HEK293 (cell line): ENCODE measurements around the gene TRNT1.

ENCODE experiments used
- ELK4 ChIP-seq: IDR thresholded peaks from 2 replicates; pipeline ENCODE4 v1.6.1; 2011; ENCODE audit warnings: mild to moderate bottlenecking, low read depth, low read length, borderline replicate concordance
- HOXC10 ChIP-seq: sonication (generic); formaldehyde crosslinking; IDR thresholded peaks from 2 replicates; pipeline ENCODE4 v1.8.1; 2023; ENCODE audit warnings: mild to moderate bottlenecking, missing genetic modification reagents
- KLF8 ChIP-seq: fragments of 450-650 bp; formaldehyde crosslinking; IDR thresholded peaks from 2 replicates; pipeline ENCODE4 v1.5.1; 2016; ENCODE audit warnings: missing biosample characterization, missing genetic modification characterization
- REPIN1 ChIP-seq: fragments of 450-650 bp; formaldehyde crosslinking; IDR thresholded peaks from 2 replicates; pipeline ENCODE4 v1.5.1; 2017; ENCODE audit warnings: missing biosample characterization, missing genetic modification characterization, low read depth
- SETDB1 ChIP-seq: IDR thresholded peaks from one replicate; pipeline ENCODE4 v1.6.1; 2017; ENCODE audit warnings: mild to moderate bottlenecking, low read length, moderate library complexity, mixed read lengths; ENCODE audit not compliant: insufficient read length
- TRIM28 ChIP-seq: IDR thresholded peaks from 2 replicates; pipeline ENCODE4 v1.6.1; 2011; ENCODE audit warnings: low read length, control low read depth, borderline replicate concordance
- ZBTB7A ChIP-seq: fragments of 450-650 bp; formaldehyde crosslinking; IDR thresholded peaks from 2 replicates; pipeline ENCODE4 v1.5.1; 2016; ENCODE audit warnings: low read depth, missing biosample characterization, missing genetic modification characterization
- ZNF16 ChIP-seq: fragments of 450-650 bp; formaldehyde crosslinking; IDR thresholded peaks from 2 replicates; pipeline ENCODE4 v1.5.1; 2016; ENCODE audit warnings: low read depth, missing biosample characterization, missing genetic modification characterization
- ZNF202 ChIP-seq: fragments of 450-650 bp; formaldehyde crosslinking; IDR thresholded peaks from 2 replicates; pipeline ENCODE4 v1.5.1; 2016; ENCODE audit warnings: missing biosample characterization, missing genetic modification characterization, borderline replicate concordance
- ZNF239 ChIP-seq: fragments of 450-650 bp; formaldehyde crosslinking; IDR thresholded peaks from 2 replicates; pipeline ENCODE4 v1.5.1; 2016; ENCODE audit warnings: missing biosample characterization, missing genetic modification characterization
- ZNF24 ChIP-seq: fragments of 450-650 bp; formaldehyde crosslinking; IDR thresholded peaks from 2 replicates; pipeline ENCODE4 v1.5.1; 2016; ENCODE audit warnings: missing biosample characterization, missing genetic modification characterization
- ZNF311 ChIP-seq: fragments of 450-650 bp; formaldehyde crosslinking; IDR thresholded peaks from 2 replicates; pipeline ENCODE4 v1.5.1; 2017; ENCODE audit warnings: missing biosample characterization, missing genetic modification characterization, borderline replicate concordance
- ZNF350 ChIP-seq: fragments of 450-650 bp; formaldehyde crosslinking; IDR thresholded peaks from 2 replicates; pipeline ENCODE4 v1.5.0; 2017; ENCODE audit warnings: missing biosample characterization, mild to moderate bottlenecking, missing genetic modification characterization
- ZNF404 ChIP-seq: fragments of 450-650 bp; formaldehyde crosslinking; IDR thresholded peaks from 2 replicates; pipeline ENCODE4 v1.5.1; 2017; ENCODE audit warnings: missing biosample characterization, missing genetic modification characterization
- ZNF48 ChIP-seq: fragments of 450-650 bp; formaldehyde crosslinking; IDR thresholded peaks from 2 replicates; pipeline ENCODE4 v1.5.1; 2016; ENCODE audit warnings: missing biosample characterization, missing genetic modification characterization
- ZNF510 ChIP-seq: fragments of 450-650 bp; formaldehyde crosslinking; IDR thresholded peaks from 2 replicates; pipeline ENCODE4 v1.5.1; 2018; ENCODE audit warnings: mild to moderate bottlenecking, missing genetic modification characterization, missing biosample characterization; ENCODE audit not compliant: insufficient replicate concordance
- ZNF580 ChIP-seq: fragments of 450-650 bp; formaldehyde crosslinking; IDR thresholded peaks from 2 replicates; pipeline ENCODE4 v1.5.1; 2016; ENCODE audit warnings: missing biosample characterization, missing genetic modification characterization
- ZNF585B ChIP-seq: fragments of 450-650 bp; formaldehyde crosslinking; IDR thresholded peaks from 2 replicates; pipeline ENCODE4 v1.5.1; 2016; ENCODE audit warnings: missing biosample characterization, missing genetic modification characterization
- ZNF600 ChIP-seq: fragments of 450-650 bp; formaldehyde crosslinking; IDR thresholded peaks from 2 replicates; pipeline ENCODE4 v1.5.1; 2016; ENCODE audit warnings: missing biosample characterization, missing genetic modification characterization
- ZNF621 ChIP-seq: fragments of 450-650 bp; formaldehyde crosslinking; IDR thresholded peaks from 2 replicates; pipeline ENCODE4 v1.5.1; 2017; ENCODE audit warnings: missing biosample characterization, missing genetic modification characterization
- ZNF658 ChIP-seq: fragments of 450-650 bp; formaldehyde crosslinking; IDR thresholded peaks from 2 replicates; pipeline ENCODE4; 2016; ENCODE audit warnings: missing biosample characterization, missing genetic modification characterization
- ZNF792 ChIP-seq: fragments of 450-650 bp; formaldehyde crosslinking; IDR thresholded peaks from 2 replicates; pipeline ENCODE4 v1.5.1; 2016; ENCODE audit warnings: missing biosample characterization, missing genetic modification characterization
- ZNF843 ChIP-seq: fragments of 450-650 bp; formaldehyde crosslinking; IDR thresholded peaks from 2 replicates; pipeline ENCODE4 v1.5.1; 2016; ENCODE audit warnings: missing biosample characterization, missing genetic modification characterization
- ZXDB ChIP-seq: fragments of 450-650 bp; formaldehyde crosslinking; IDR thresholded peaks from 2 replicates; pipeline ENCODE4 v1.5.1; 2016; ENCODE audit warnings: missing biosample characterization, missing genetic modification characterization
- TF ChIP-seq, protein P1 (sequence below): fragments of 450-650 bp; formaldehyde crosslinking; IDR thresholded peaks from 2 replicates; pipeline ENCODE4 v1.5.1; 2016; ENCODE audit warnings: missing biosample characterization, missing genetic modification characterization
- TF ChIP-seq, protein P2 (sequence below): fragments of 450-650 bp; formaldehyde crosslinking; IDR thresholded peaks from 2 replicates; pipeline ENCODE4 v1.5.1; 2016; ENCODE audit warnings: missing biosample characterization, missing genetic modification characterization, low read depth
- TF ChIP-seq, protein P3 (sequence below): fragments of 450-650 bp; formaldehyde crosslinking; IDR thresholded peaks from 2 replicates; pipeline ENCODE4 v1.5.1; 2016; ENCODE audit warnings: missing biosample characterization, missing genetic modification characterization
- TF ChIP-seq, protein P4 (sequence below): fragments of 450-650 bp; formaldehyde crosslinking; IDR thresholded peaks from 2 replicates; pipeline ENCODE4 v1.5.1; 2017; ENCODE audit warnings: missing biosample characterization, missing genetic modification characterization

TRNT1 gene

GRCh38 chr3:3126477-3127431 is at the start of gene TRNT1 (continued):
- TF ChIP-seq, protein P1, sequence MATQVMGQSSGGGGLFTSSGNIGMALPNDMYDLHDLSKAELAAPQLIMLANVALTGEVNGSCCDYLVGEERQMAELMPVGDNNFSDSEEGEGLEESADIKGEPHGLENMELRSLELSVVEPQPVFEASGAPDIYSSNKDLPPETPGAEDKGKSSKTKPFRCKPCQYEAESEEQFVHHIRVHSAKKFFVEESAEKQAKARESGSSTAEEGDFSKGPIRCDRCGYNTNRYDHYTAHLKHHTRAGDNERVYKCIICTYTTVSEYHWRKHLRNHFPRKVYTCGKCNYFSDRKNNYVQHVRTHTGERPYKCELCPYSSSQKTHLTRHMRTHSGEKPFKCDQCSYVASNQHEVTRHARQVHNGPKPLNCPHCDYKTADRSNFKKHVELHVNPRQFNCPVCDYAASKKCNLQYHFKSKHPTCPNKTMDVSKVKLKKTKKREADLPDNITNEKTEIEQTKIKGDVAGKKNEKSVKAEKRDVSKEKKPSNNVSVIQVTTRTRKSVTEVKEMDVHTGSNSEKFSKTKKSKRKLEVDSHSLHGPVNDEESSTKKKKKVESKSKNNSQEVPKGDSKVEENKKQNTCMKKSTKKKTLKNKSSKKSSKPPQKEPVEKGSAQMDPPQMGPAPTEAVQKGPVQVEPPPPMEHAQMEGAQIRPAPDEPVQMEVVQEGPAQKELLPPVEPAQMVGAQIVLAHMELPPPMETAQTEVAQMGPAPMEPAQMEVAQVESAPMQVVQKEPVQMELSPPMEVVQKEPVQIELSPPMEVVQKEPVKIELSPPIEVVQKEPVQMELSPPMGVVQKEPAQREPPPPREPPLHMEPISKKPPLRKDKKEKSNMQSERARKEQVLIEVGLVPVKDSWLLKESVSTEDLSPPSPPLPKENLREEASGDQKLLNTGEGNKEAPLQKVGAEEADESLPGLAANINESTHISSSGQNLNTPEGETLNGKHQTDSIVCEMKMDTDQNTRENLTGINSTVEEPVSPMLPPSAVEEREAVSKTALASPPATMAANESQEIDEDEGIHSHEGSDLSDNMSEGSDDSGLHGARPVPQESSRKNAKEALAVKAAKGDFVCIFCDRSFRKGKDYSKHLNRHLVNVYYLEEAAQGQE (tag by site-specific recombination), result no peak
- TF ChIP-seq ZNF658, result no peak
- no peak; the same call in 1 of the 2 replicates for TF ChIP-seq ZNF239 (tag by site-specific recombination)
- peak; percentile 48 for TF ChIP-seq KLF8 (tag by site-specific recombination)
- no peak for TF ChIP-seq ZNF202 (tag by site-specific recombination)
- TF ChIP-seq TRIM28, result no peak
- TF ChIP-seq, protein P2, sequence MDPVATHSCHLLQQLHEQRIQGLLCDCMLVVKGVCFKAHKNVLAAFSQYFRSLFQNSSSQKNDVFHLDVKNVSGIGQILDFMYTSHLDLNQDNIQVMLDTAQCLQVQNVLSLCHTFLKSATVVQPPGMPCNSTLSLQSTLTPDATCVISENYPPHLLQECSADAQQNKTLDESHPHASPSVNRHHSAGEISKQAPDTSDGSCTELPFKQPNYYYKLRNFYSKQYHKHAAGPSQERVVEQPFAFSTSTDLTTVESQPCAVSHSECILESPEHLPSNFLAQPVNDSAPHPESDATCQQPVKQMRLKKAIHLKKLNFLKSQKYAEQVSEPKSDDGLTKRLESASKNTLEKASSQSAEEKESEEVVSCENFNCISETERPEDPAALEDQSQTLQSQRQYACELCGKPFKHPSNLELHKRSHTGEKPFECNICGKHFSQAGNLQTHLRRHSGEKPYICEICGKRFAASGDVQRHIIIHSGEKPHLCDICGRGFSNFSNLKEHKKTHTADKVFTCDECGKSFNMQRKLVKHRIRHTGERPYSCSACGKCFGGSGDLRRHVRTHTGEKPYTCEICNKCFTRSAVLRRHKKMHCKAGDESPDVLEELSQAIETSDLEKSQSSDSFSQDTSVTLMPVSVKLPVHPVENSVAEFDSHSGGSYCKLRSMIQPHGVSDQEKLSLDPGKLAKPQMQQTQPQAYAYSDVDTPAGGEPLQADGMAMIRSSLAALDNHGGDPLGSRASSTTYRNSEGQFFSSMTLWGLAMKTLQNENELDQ, result no peak
- 0 out of 2 replicates have a peak, but pooled peaks have one; percentile 18 for TF ChIP-seq ZNF843
- TF ChIP-seq, protein P3, sequence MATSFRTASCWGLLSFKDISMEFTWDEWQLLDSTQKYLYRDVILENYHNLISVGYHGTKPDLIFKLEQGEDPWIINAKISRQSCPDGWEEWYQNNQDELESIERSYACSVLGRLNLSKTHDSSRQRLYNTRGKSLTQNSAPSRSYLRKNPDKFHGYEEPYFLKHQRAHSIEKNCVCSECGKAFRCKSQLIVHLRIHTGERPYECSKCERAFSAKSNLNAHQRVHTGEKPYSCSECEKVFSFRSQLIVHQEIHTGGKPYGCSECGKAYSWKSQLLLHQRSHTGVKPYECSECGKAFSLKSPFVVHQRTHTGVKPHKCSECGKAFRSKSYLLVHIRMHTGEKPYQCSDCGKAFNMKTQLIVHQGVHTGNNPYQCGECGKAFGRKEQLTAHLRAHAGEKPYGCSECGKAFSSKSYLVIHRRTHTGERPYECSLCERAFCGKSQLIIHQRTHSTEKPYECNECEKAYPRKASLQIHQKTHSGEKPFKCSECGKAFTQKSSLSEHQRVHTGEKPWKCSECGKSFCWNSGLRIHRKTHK (tag by site-specific recombination), result no peak
- TF ChIP-seq ZNF510 (tag by site-specific recombination), result no peak
- no peak for TF ChIP-seq SETDB1
- no peak for TF ChIP-seq ZNF404 (tag by site-specific recombination)
- peak; percentile 50; the same call in 1 of the 2 replicates for TF ChIP-seq ZBTB7A (tag by site-specific recombination)
- TF ChIP-seq ZNF585B (tag by site-specific recombination), result no peak
- no peak for TF ChIP-seq ZNF600 (tag by site-specific recombination)
- TF ChIP-seq ZNF621, result no peak
- peak; percentile 65 for TF ChIP-seq ZNF580 (tag by site-specific recombination)
- no peak for TF ChIP-seq ZNF350 (tag by site-specific recombination)
- no peak for TF ChIP-seq ZNF16 (tag by site-specific recombination)
- no peak for TF ChIP-seq ZNF311 (tag by site-specific recombination)
- TF ChIP-seq ZNF48 (tag by site-specific recombination), result no peak
- no peak for TF ChIP-seq REPIN1 (tag by site-specific recombination)
- TF ChIP-seq ELK4, result peak; percentile 76; the same call in 1 of the 2 replicates
- TF ChIP-seq, protein P4, sequence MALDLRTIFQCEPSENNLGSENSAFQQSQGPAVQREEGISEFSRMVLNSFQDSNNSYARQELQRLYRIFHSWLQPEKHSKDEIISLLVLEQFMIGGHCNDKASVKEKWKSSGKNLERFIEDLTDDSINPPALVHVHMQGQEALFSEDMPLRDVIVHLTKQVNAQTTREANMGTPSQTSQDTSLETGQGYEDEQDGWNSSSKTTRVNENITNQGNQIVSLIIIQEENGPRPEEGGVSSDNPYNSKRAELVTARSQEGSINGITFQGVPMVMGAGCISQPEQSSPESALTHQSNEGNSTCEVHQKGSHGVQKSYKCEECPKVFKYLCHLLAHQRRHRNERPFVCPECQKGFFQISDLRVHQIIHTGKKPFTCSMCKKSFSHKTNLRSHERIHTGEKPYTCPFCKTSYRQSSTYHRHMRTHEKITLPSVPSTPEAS (tag by site-specific recombination), result no peak
- TF ChIP-seq ZXDB (tag by site-specific recombination), result peak; percentile 76
- no peak for TF ChIP-seq HOXC10 (CRISPR knock-in tag)
- TF ChIP-seq ZNF792 (tag by site-specific recombination), result no peak
- 0 out of 2 replicates have a peak, but pooled peaks have one; percentile 17 for TF ChIP-seq ZNF24 (tag by site-specific recombination)
